H9 (cell line): ENCODE measurements around the gene PTPRN2. TPM values are rescaled to one million over a fixed set of nuclear protein-coding genes. Genes with fewer than 3 reads are reported as not detected.

ENCODE experiments used
- DNase-seq: peaks from one replicate; pipeline ENCODE4 v3.0.0-alpha.2; 2017
- H2AFZ ChIP-seq: one replicate; pipeline ENCODE4 v1.6.1; 2013; ENCODE audit warnings: mild to moderate bottlenecking, low read length, control low read depth, moderate library complexity
- H2AK5ac ChIP-seq: 2 replicates; pipeline ENCODE4 v1.6.1; 2013; ENCODE audit warnings: low read length, control low read depth, mixed read lengths; ENCODE audit not compliant: insufficient read length
- H2BK120ac ChIP-seq: one replicate; pipeline ENCODE4 v1.6.1; 2013; ENCODE audit warnings: low read depth, mild to moderate bottlenecking, low read length, control low read depth, inconsistent platforms; ENCODE audit not compliant: poor library complexity, severe bottlenecking
- H2BK12ac ChIP-seq: 2 replicates; pipeline ENCODE4 v1.6.1; 2013; ENCODE audit warnings: low read length, control low read depth, mixed read lengths, low read depth; ENCODE audit not compliant: insufficient read length
- H2BK15ac ChIP-seq: 2 replicates; pipeline ENCODE4 v1.6.1; 2013; ENCODE audit warnings: low read depth, low read length, control low read depth
- H2BK20ac ChIP-seq: one replicate; pipeline ENCODE4 v1.6.1; 2013; ENCODE audit warnings: low read depth, mild to moderate bottlenecking, low read length, control low read depth, inconsistent platforms; ENCODE audit not compliant: poor library complexity, severe bottlenecking
- H2BK5ac ChIP-seq: 2 replicates; pipeline ENCODE4 v1.6.1; 2013; ENCODE audit warnings: low read length, control low read depth, mixed read lengths; ENCODE audit not compliant: insufficient read length
- H3K14ac ChIP-seq: 2 replicates; pipeline ENCODE4 v1.6.1; 2013; ENCODE audit warnings: low read length, control low read depth; ENCODE audit not compliant: insufficient read depth
- H3K18ac ChIP-seq: 2 replicates; pipeline ENCODE4 v1.6.1; 2013; ENCODE audit warnings: low read depth, mild to moderate bottlenecking, mixed read lengths, low read length, control low read depth; ENCODE audit not compliant: insufficient read length
- H3K23ac ChIP-seq: 2 replicates; pipeline ENCODE4 v1.6.1; 2013; ENCODE audit warnings: low read length, control low read depth, mixed read lengths, low read depth; ENCODE audit not compliant: insufficient read length
- H3K23me2 ChIP-seq: 2 replicates; pipeline ENCODE4 v1.6.1; 2013; ENCODE audit warnings: low read depth, mild to moderate bottlenecking, mixed read lengths, low read length, control low read depth; ENCODE audit not compliant: insufficient read length, poor library complexity, severe bottlenecking
- H3K27ac ChIP-seq: 2 replicates; pipeline ENCODE4 v1.5.1; 2013; ENCODE audit warnings: low read length, control low read depth, mixed read lengths, low read depth; ENCODE audit not compliant: insufficient read length
- H3K27me3 ChIP-seq: 2 replicates; pipeline ENCODE4 v1.6.1; 2013; ENCODE audit warnings: low read length, control low read depth, inconsistent platforms; ENCODE audit not compliant: insufficient read depth
- H3K4ac ChIP-seq: 2 replicates; pipeline ENCODE4 v1.6.1; 2013; ENCODE audit warnings: low read depth, mild to moderate bottlenecking, control low read depth, inconsistent platforms, low read length, moderate library complexity
- H3K4me1 ChIP-seq: 2 replicates; pipeline ENCODE4 v1.6.1; 2013; ENCODE audit warnings: low read length, control low read depth, inconsistent platforms; ENCODE audit not compliant: insufficient read depth
- H3K4me2 ChIP-seq: 2 replicates; pipeline ENCODE4 v1.6.1; 2013; ENCODE audit warnings: low read length, control low read depth, mixed read lengths; ENCODE audit not compliant: insufficient read length, insufficient read depth
- H3K56ac ChIP-seq: 2 replicates; pipeline ENCODE4 v1.6.1; 2013; ENCODE audit warnings: low read depth, mild to moderate bottlenecking, mixed read lengths, low read length, control low read depth; ENCODE audit not compliant: insufficient read length
- H3K79me1 ChIP-seq: 2 replicates; pipeline ENCODE4 v1.6.1; 2013; ENCODE audit warnings: low read depth, mild to moderate bottlenecking, moderate library complexity, low read length, control low read depth, inconsistent platforms; ENCODE audit not compliant: insufficient read depth, poor library complexity, severe bottlenecking
- H3K79me2 ChIP-seq: 2 replicates; pipeline ENCODE4 v1.6.1; 2013; ENCODE audit warnings: low read length, control low read depth, inconsistent platforms; ENCODE audit not compliant: insufficient read depth
- H3K9ac ChIP-seq: 2 replicates; pipeline ENCODE4 v1.6.1; 2013; ENCODE audit warnings: low read length, control low read depth, mixed read lengths; ENCODE audit not compliant: insufficient read length; ENCODE audit errors: extremely low read depth
- H3K9me3 ChIP-seq: one replicate; pipeline ENCODE4 v1.6.1; 2013; ENCODE audit warnings: low read depth, low read length, inconsistent platforms; ENCODE audit not compliant: control insufficient read depth
- H3T11ph ChIP-seq: one replicate; pipeline ENCODE4 v1.6.1; 2013; ENCODE audit warnings: mild to moderate bottlenecking, low read length, control low read depth, inconsistent platforms
- H4K20me1 ChIP-seq: one replicate; pipeline ENCODE4 v1.6.1; 2013; ENCODE audit not compliant: control insufficient read depth, insufficient read length, insufficient read depth
- H4K5ac ChIP-seq: 2 replicates; pipeline ENCODE4 v1.6.1; 2013; ENCODE audit warnings: low read depth, mild to moderate bottlenecking, mixed read lengths, low read length, control low read depth; ENCODE audit not compliant: insufficient read length
- H4K8ac ChIP-seq: replicated peaks from 2 replicates; pipeline ENCODE4 v1.6.1; 2013; ENCODE audit warnings: low read length, control low read depth, mixed read lengths, low read depth; ENCODE audit not compliant: insufficient read length
- H4K91ac ChIP-seq: 2 replicates; pipeline ENCODE4 v1.6.1; 2013; ENCODE audit warnings: low read depth, mild to moderate bottlenecking, moderate library complexity, mixed read lengths, low read length, control low read depth; ENCODE audit not compliant: insufficient read length
- H3K27ac Mint-ChIP-seq, 3 experiments: 2 replicates in 2 of 3; 3 replicates in 1 of 3; pipeline ENCODE4 v1.8.0; 2020 to 2021; ENCODE audit warnings: mixed read lengths in 3 of 3, mild to moderate bottlenecking in 1 of 3, moderate library complexity in 1 of 3
- H3K27me3 Mint-ChIP-seq: 2 replicates; pipeline ENCODE4 v1.8.0; 2021; ENCODE audit warnings: low read depth, mild to moderate bottlenecking, moderate library complexity, mixed read lengths
- H3K36me3 Mint-ChIP-seq, 3 experiments: 2 replicates in 2 of 3; 3 replicates in 1 of 3; pipeline ENCODE4 v1.8.0; 2020 to 2021; ENCODE audit warnings: low read depth in 3 of 3, mixed read lengths in 3 of 3; ENCODE audit not compliant: insufficient read depth in 1 of 3
- H3K4me1 Mint-ChIP-seq, 2 experiments: 2 replicates each; pipeline ENCODE4 v1.8.0; 2020; ENCODE audit warnings: mixed read lengths in 2 of 2
- H3K4me3 Mint-ChIP-seq, 2 experiments: 2 replicates in 1 of 2; 3 replicates in 1 of 2; pipeline ENCODE4 v1.8.0; 2020 to 2021; ENCODE audit warnings: mild to moderate bottlenecking in 2 of 2, mixed read lengths in 2 of 2, moderate library complexity in 1 of 2
- H3K9me3 Mint-ChIP-seq, 2 experiments: 2 replicates in 1 of 2; 3 replicates in 1 of 2; pipeline ENCODE4 v1.8.0; 2020; ENCODE audit warnings: mild to moderate bottlenecking in 2 of 2, mixed read lengths in 2 of 2, moderate library complexity in 1 of 2
- WGBS: extraction: QIAGEN DNeasy Blood & Tissue Kit; methylation state at CpG from one replicate; pipeline ENCODE4 v1.1.7; 2013; ENCODE audit warnings: missing lambda C conversion rate, low lambda C conversion rate, mixed read lengths; ENCODE audit not compliant: insufficient read length; ENCODE audit errors: extremely low coverage; 5-methylcytosine and 5-hydroxymethylcytosine counted together
- total RNA-seq: library from RNA; stranded (reverse); gene quantifications from 2 replicates; pipeline ENCODE4 v1.2.1, GENCODE V29; 2021
- TF ChIP-seq, protein P1 (sequence below): fragments of 200-600 bp; sonication (generic); conservative IDR thresholded peaks from 3 replicates; pipeline ENCODE4 v1.8.0; 2021; ENCODE audit warnings: antibody characterized with exemption, mild to moderate bottlenecking

Gene PTPRN2
- total RNA-seq, 1 experiment from 2014 or later = 5.2 TPM

DNA sequence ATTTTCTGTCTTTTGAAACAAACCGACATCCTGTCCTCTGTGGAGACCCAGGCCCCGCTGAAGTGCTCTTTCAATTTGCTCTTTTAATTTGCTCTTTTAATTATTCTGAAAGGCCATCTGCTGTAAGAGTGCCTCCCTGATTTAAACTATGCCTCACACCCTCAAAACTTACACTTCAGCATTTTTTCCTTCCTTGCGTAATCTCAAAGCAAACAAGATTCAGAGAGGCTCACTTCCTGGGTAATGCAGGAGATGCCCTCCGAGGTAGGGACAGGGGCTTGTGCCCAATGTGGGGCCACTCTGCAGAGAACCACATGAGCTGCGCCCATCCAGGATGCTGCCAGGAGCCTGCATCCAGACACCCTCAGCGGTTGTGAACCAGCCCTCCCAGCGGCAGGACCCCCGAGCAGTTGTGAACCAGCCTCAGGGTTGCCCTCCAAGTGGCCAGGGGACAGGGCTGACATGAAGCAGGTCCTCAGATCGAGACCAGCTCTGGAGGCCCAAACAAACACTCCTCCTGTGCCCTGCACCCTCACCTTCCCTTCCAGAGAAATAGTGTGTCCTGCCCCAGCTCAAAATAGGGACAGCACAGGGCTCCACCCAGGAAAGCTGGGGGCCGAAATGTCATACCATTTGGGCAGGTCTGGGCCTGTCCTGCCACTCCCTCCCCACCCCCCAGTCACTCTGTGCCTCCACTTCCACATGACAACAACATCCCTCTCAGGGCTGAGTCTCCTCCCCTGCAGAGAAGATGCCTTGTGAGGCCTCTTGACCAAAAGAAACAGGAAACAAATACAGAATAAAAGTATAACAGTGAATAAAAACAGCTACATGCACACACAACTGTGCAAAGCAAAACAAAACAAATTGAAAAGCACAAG lies 190.4 kb downstream of the PTPRN2 start:
- DNase-seq = no peak
- Histone ChIP-seq H4K91ac (no peak overlapping the region), H2BK12ac (no peak overlapping the region), H3K56ac (no peak overlapping the region), H3K9ac (no peak overlapping the region), H3K4me1 (no peaks in the 10 kb centered on the region), H4K5ac (no peak overlapping the region), H3K18ac (no peak overlapping the region), H2BK15ac (no peak overlapping the region), H4K8ac (no peak overlapping the region), H3K9me3 (no peaks in the 10 kb centered on the region), H4K20me1 (no peaks in the 10 kb centered on the region), H3K23me2 (no peaks in the 10 kb centered on the region), H2BK120ac (no peak overlapping the region), H3K23ac (no peak overlapping the region), H3T11ph (no peak overlapping the region), H3K14ac (no peak overlapping the region; the same call in 1 of the 2 replicates), H2AFZ (no peak overlapping the region), H2AK5ac (no peak overlapping the region), H3K79me1 (no peaks in the 10 kb centered on the region), H3K27ac (no peak overlapping the region), H3K4me2 (no peak overlapping the region), H3K79me2 (no peaks in the 10 kb centered on the region), H2BK5ac (no peak overlapping the region), H3K27me3 (no peaks in the 10 kb centered on the region), H3K4ac (no peak overlapping the region), H2BK20ac (no peak overlapping the region)
- Mint-ChIP-seq H3K9me3 (peaks cover 5 to 7% of the 10 kb centered on the region in 2 experiments), H3K4me1 (peaks cover 33 to 45% of the 10 kb centered on the region in 2 experiments), H3K27ac (peak overlapping the region in 2 of 3 experiments; percentile 34 to 53; a peak in 2 of 7 replicates), H3K4me3 (no peak overlapping the region), H3K36me3 (peaks cover 0 to 8% (median 7%) of the 10 kb centered on the region in 3 experiments; a peak in 5 of 7 replicates), H3K27me3 (peaks cover 4% of the 10 kb centered on the region)
- WGBS = no CpG with 5 or more reads among the region's 10 CpGs
- TF ChIP-seq, protein P1, sequence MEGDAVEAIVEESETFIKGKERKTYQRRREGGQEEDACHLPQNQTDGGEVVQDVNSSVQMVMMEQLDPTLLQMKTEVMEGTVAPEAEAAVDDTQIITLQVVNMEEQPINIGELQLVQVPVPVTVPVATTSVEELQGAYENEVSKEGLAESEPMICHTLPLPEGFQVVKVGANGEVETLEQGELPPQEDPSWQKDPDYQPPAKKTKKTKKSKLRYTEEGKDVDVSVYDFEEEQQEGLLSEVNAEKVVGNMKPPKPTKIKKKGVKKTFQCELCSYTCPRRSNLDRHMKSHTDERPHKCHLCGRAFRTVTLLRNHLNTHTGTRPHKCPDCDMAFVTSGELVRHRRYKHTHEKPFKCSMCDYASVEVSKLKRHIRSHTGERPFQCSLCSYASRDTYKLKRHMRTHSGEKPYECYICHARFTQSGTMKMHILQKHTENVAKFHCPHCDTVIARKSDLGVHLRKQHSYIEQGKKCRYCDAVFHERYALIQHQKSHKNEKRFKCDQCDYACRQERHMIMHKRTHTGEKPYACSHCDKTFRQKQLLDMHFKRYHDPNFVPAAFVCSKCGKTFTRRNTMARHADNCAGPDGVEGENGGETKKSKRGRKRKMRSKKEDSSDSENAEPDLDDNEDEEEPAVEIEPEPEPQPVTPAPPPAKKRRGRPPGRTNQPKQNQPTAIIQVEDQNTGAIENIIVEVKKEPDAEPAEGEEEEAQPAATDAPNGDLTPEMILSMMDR = no peak
